ENCODE data around the gene FGFR1OP2.
A peak's percentile ranks its signal among the peaks of the same experiment; 100 is the strongest.

DNA sequence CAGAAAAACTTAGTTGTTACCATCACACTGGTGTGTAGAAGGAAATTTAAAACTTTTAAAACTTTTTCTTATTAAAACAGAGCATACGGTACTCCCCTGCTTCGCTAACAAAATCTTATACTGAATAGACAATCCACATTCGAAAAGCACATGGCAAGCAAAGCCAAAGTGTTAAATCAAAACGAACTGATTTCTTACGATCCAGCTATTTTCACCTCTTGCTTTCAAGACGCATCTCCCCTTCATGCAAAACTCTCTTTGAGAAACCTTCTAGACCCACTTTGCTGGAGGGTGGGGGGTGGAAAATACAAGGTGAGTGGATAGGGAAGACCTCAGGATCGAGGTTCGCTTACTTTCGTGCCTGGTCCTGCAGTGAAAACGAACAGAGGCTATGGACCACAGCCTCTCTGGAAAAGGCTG, 817 bp upstream of the FGFR1OP2 start:
- TF ChIP-seq, protein P1, sequence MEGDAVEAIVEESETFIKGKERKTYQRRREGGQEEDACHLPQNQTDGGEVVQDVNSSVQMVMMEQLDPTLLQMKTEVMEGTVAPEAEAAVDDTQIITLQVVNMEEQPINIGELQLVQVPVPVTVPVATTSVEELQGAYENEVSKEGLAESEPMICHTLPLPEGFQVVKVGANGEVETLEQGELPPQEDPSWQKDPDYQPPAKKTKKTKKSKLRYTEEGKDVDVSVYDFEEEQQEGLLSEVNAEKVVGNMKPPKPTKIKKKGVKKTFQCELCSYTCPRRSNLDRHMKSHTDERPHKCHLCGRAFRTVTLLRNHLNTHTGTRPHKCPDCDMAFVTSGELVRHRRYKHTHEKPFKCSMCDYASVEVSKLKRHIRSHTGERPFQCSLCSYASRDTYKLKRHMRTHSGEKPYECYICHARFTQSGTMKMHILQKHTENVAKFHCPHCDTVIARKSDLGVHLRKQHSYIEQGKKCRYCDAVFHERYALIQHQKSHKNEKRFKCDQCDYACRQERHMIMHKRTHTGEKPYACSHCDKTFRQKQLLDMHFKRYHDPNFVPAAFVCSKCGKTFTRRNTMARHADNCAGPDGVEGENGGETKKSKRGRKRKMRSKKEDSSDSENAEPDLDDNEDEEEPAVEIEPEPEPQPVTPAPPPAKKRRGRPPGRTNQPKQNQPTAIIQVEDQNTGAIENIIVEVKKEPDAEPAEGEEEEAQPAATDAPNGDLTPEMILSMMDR (tag by site-specific recombination; IDR thresholded peaks at IDR 0.05) = no peak
- TF ChIP-seq, protein P2, sequence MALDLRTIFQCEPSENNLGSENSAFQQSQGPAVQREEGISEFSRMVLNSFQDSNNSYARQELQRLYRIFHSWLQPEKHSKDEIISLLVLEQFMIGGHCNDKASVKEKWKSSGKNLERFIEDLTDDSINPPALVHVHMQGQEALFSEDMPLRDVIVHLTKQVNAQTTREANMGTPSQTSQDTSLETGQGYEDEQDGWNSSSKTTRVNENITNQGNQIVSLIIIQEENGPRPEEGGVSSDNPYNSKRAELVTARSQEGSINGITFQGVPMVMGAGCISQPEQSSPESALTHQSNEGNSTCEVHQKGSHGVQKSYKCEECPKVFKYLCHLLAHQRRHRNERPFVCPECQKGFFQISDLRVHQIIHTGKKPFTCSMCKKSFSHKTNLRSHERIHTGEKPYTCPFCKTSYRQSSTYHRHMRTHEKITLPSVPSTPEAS (tag by site-specific recombination; IDR thresholded peaks at IDR 0.05) = no peak
- TF ChIP-seq ZNF701 (tag by site-specific recombination; IDR thresholded peaks at IDR 0.05) = no peak
- TF ChIP-seq ZBTB20 (tag by site-specific recombination; IDR thresholded peaks at IDR 0.05) = no peak
- TF ChIP-seq ZNF600 (tag by site-specific recombination; IDR thresholded peaks at IDR 0.05) = 0 out of 2 replicates have a peak, but pooled peaks have one; percentile 77
- TF ChIP-seq ZNF747 (tag by site-specific recombination; IDR thresholded peaks at IDR 0.05) = no peak
- no peak for TF ChIP-seq ZNF660 (tag by site-specific recombination; IDR thresholded peaks at IDR 0.05)
- no peak for TF ChIP-seq TCF7L2 (IDR thresholded peaks at IDR 0.05; ENCODE audit: borderline replicate concordance, low read depth, low read length)
- no peak for TF ChIP-seq ZNF530 (tag by site-specific recombination; IDR thresholded peaks at IDR 0.05; ENCODE audit: low read depth)
- no peak for TF ChIP-seq ZNF324 (tag by site-specific recombination; IDR thresholded peaks at IDR 0.05)
- no peak for TF ChIP-seq ZNF239 (tag by site-specific recombination; IDR thresholded peaks at IDR 0.05)
